Right cardiac atrium (tissue), 5 donors: ENCODE measurements around the gene BOC. TPM values are rescaled to one million over a fixed set of nuclear protein-coding genes. Genes with fewer than 3 reads are reported as not detected.

Source experiments
- ATAC-seq, 2 donors: fragments of 200-7000 bp; cut with Tn5 transposase; one replicate each; pipeline versions ENCODE4 v1.8.0 to v1.9.1; 2020; ENCODE audit warnings: moderate library complexity in 2 of 2, mild to moderate bottlenecking in 1 of 2
- DNase-seq, 3 donors: peaks; one replicate each; pipeline ENCODE4 v3.0.0-alpha.2; 2020
- H3K27ac ChIP-seq: one replicate; pipeline ENCODE4 v1.5.1; 2013; ENCODE audit warnings: mild to moderate bottlenecking, low read length, control low read depth, moderate library complexity
- H3K27me3 ChIP-seq: one replicate; pipeline ENCODE4 v1.6.1; 2013; ENCODE audit not compliant: control insufficient read depth, insufficient read depth
- H3K4me1 ChIP-seq: one replicate; pipeline ENCODE4 v1.6.1; 2013; ENCODE audit warnings: low read length; ENCODE audit not compliant: control insufficient read depth, insufficient read depth
- H3K4me3 ChIP-seq: one replicate; pipeline ENCODE4 v1.5.1; 2013; ENCODE audit warnings: low read length, control low read depth
- H3K9me3 ChIP-seq: one replicate; pipeline ENCODE4 v1.6.1; 2013; ENCODE audit warnings: low read length; ENCODE audit not compliant: control insufficient read depth
- WGBS: extraction: QIAGEN DNeasy Blood & Tissue Kit; methylation state at CpG from one replicate; pipeline ENCODE4 v1.1.7; 2013; 5-methylcytosine and 5-hydroxymethylcytosine counted together
- intact Hi-C, 4 donors: fragments of 100-400 bp; cut with DNase I; formaldehyde crosslinking; loops; one replicate each; pipeline versions ENCODE4 v1.11.0 to v1.14.0; 2022 to 2023
- polyA plus RNA-seq: library from polyadenylated mRNA; stranded (reverse); fragments of 200-250 nt; gene quantifications from one replicate; pipeline ENCODE4 v1.2.3, GENCODE V29; 2013
- total RNA-seq, 4 donors: library from RNA; stranded (reverse); fragmentation: NEBNext Ultra II Directional; extraction: Animal tissue kit (Norgen Biotek cat#: 25700); gene quantifications; one replicate each; pipeline ENCODE4 v1.2.1, GENCODE V29; 2021
- donor health status: healthy with polysubstance abuse.
- donor health status: DM: no; HTN: yes; CAD: no.
- donor health status: DM: no; HTN: no; CAD: no.
- donor health status: DM: no; HTN: yes; CAD: no; lungs with severe emphysema.
- donor health status: DM: yes; HTN: yes; CAD: no.

BOC gene
- total and polyA plus RNA-seq, 5 donors, result 5.2 to 45.3 (median 13.6) TPM

- H3K27ac ChIP-seq, result no peak overlapping the region
Observed at GRCh38 chr3:113193719-113194118, 17.6 kb upstream of the BOC start.

GRCh38 chr3:113194823-113195401 lies 16.4 kb upstream of the BOC start:
- Histone ChIP-seq H3K27me3 (no peaks in the 10 kb centered on the region), H3K9me3 (no peaks in the 10 kb centered on the region), H3K27ac (no peak overlapping the region), H3K4me1 (no peaks in the 10 kb centered on the region), H3K4me3 (no peak overlapping the region)
- intact Hi-C loops, result no loop called here
- DNase-seq (no peak), ATAC-seq (no peak)
- WGBS, result 91% methylated on average over 4 of the region's 4 CpGs

More at GRCh38 chr3:113193719-113194118, 17.6 kb upstream of the BOC start:
- ATAC-seq (peak in 1 of 2 donors; percentile 44), DNase-seq (no peak)
- no peaks in the 10 kb centered on the region for H3K4me1 ChIP-seq
- H3K9me3 ChIP-seq, result no peaks in the 10 kb centered on the region
- intact Hi-C loops, result no loop called here
- no peaks in the 10 kb centered on the region for H3K27me3 ChIP-seq
- no peak overlapping the region for H3K4me3 ChIP-seq
- 75% methylated on average over 1 of the region's 1 CpG for WGBS

DNA sequence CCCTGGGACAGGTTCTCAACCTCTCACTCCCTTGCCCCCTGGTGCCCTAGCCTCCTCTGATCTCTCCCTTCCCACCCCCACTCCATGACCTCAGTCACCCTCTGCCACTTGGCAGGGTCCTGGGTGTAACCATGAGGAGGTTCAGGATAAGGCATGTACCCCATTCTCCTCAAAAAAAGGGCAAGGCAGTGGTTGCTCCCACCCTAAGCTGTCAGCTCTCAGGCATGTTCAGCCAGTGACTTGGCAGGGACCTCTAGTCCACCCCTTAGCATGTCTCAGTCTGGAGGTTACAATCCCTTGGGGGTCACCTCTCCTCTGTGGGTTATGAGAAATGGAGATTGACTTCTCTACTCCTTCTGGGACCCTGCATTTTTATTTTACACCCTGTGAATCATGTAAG lies 11.0 kb upstream of the BOC start:
- intact Hi-C loops, result no loop called here
- no peaks in the 10 kb centered on the region for H3K4me1 ChIP-seq
- ATAC-seq (no peak), DNase-seq (no peak)
- no peak overlapping the region for H3K27ac ChIP-seq
- H3K4me3 ChIP-seq, result no peak overlapping the region
- no peaks in the 10 kb centered on the region for H3K27me3 ChIP-seq
- H3K9me3 ChIP-seq, result no peaks in the 10 kb centered on the region

GRCh38 chr3:113200946-113201345 lies 10.4 kb upstream of the BOC start:
- intact Hi-C loops, result no loop called here
- DNase-seq (no peak), ATAC-seq (no peak)
- Histone ChIP-seq H3K4me3 (no peak overlapping the region), H3K27me3 (no peaks in the 10 kb centered on the region), H3K27ac (no peak overlapping the region), H3K4me1 (no peaks in the 10 kb centered on the region), H3K9me3 (no peaks in the 10 kb centered on the region)
- 87% methylated on average over 1 of the region's 1 CpG for WGBS

DNA sequence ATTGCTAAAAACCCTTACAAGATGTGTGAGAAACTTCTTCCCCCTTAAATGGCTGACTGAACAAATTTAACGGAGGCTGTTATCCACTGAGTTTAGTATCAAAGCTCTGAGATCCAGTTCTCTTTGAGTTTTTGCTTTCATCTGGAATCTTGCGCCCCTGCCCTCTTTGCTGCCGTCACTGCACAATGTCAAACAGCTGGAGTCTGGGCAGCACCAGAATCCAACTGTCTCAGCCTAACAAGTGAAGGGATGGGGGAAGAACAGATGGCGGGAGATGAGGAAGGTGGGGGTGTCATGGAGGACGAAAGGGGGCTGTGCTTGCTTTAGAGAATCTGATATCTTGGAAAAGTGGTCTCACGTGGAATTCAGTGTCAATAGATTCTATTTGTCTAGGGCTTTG lies 7.0 kb upstream of the BOC start:
- Histone ChIP-seq H3K27ac (no peak overlapping the region), H3K9me3 (no peaks in the 10 kb centered on the region), H3K4me3 (no peak overlapping the region), H3K4me1 (no peaks in the 10 kb centered on the region), H3K27me3 (no peaks in the 10 kb centered on the region)
- 65% methylated on average over 6 of the region's 6 CpGs for WGBS
- intact Hi-C loops, result no loop called here
- DNase-seq (no peak), ATAC-seq (no peak)

DNA sequence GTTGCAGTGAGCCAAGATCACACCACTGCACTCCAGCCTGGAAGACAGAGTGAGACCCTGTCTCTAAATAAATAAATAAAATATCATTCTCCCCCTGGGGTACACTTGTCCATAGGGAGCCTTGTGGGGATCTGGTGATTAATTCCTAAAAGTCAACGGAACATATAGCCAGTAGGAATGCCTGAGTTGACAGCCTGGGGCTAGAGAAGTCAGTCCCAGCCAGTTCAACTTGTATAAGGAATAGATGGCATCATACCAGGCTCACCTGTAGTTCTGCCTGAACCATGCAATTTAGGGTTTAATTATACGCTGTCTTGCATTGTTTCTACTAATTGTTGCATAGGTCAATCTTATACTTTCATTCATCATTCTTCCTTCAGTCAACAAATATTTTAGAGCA lies 5.9 kb upstream of the BOC start:
- WGBS, result 79% methylated on average over 2 of the region's 2 CpGs
- intact Hi-C loops, result no loop called here
- Histone ChIP-seq H3K4me1 (no peaks in the 10 kb centered on the region), H3K27ac (no peak overlapping the region), H3K4me3 (no peak overlapping the region), H3K9me3 (no peaks in the 10 kb centered on the region), H3K27me3 (no peaks in the 10 kb centered on the region)
- DNase-seq (no peak), ATAC-seq (no peak)

- intact Hi-C loops, result loop anchor here in 2 of 4 donors (5.0 kb wide), 2 partner anchors 73 to 77 kb away; no protein-coding TSS in a partner anchor
- peak overlapping the region; percentile 66 for H3K4me3 ChIP-seq
- peak; percentile 27 to 71 (median 59) for DNase-seq
- no peaks in the 10 kb centered on the region for H3K27me3 ChIP-seq
- 22% methylated on average over 22 of the region's 22 CpGs for WGBS
- no peaks in the 10 kb centered on the region for H3K9me3 ChIP-seq
- ATAC-seq, result peak; percentile 28 to 36
- no peaks in the 10 kb centered on the region for H3K4me1 ChIP-seq
- peak overlapping the region; percentile 25 for H3K27ac ChIP-seq
Observed at GRCh38 chr3:113210604-113211329, 590 bp upstream of the BOC start.

DNA sequence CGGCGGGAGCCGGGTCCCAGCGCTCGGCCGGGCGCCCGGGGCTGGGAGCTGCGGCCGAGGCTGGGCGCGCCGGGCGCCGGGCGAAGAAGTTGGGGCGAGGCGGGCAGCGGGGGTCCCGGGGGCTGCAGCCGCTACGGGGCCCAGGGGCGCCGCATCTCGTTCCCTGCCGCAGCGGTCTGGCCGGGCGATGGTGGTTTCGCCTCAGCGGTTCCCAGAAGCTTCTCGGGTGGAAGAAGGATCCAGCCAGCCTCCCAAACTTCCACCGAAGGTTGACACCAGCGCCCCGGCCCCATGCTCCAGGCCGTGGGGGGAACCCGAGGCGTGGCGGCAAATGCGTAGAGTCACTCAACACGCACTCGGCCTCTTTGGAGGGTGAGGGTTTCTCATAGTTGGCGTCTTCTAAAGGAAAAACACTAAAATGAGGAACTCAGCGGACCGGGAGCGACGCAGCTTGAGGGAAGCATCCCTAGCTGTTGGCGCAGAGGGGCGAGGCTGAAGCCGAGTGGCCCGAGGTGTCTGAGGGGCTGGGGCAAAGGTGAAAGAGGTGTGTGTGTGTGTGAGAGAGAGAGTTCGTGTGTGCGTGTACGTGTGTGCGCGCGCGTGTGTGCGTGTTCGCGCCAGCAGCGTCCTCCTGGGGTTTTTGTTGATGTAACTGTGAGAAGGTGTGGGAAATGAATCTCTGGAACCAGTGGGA lies 940 bp downstream of the BOC start:
- ATAC-seq (peak; percentile 69 to 77), DNase-seq (peak; percentile 45 to 75 (median 73))
- peak overlapping the region; percentile 53 for H3K27ac ChIP-seq
- WGBS, result 1% methylated on average over 62 of the region's 62 CpGs
- no peaks in the 10 kb centered on the region for H3K4me1 ChIP-seq
- H3K9me3 ChIP-seq, result no peaks in the 10 kb centered on the region
- peak overlapping the region; percentile 66 for H3K4me3 ChIP-seq
- intact Hi-C loops, result loop anchor here in 2 of 4 donors (5.0 kb wide), 2 partner anchors 75 kb away; no protein-coding TSS in a partner anchor
- no peaks in the 10 kb centered on the region for H3K27me3 ChIP-seq

GRCh38 chr3:113212844-113213375 lies 1.6 kb downstream of the BOC start:
- DNase-seq, result no peak
- Histone ChIP-seq H3K27ac (peak overlapping the region; percentile 53), H3K27me3 (no peaks in the 10 kb centered on the region), H3K4me3 (peak overlapping the region; percentile 66), H3K4me1 (no peaks in the 10 kb centered on the region), H3K9me3 (no peaks in the 10 kb centered on the region)
- intact Hi-C loops, result loop anchor here in 2 of 4 donors (5.0 kb wide), 2 partner anchors 74 to 76 kb away; no protein-coding TSS in a partner anchor
- 33% methylated on average over 5 of the region's 5 CpGs for WGBS
- no peak for ATAC-seq

- intact Hi-C loops, result loop anchor here in 2 of 4 donors (5.0 kb wide), 2 partner anchors 73 to 77 kb away; no protein-coding TSS in a partner anchor
- WGBS, result 79% methylated on average over 7 of the region's 7 CpGs
- no peak overlapping the region for H3K4me3 ChIP-seq
- DNase-seq (no peak), ATAC-seq (no peak)
- H3K27me3 ChIP-seq, result no peaks in the 10 kb centered on the region
- H3K27ac ChIP-seq, result no peak overlapping the region
- H3K9me3 ChIP-seq, result no peaks in the 10 kb centered on the region
- no peaks in the 10 kb centered on the region for H3K4me1 ChIP-seq
Observed at GRCh38 chr3:113213896-113214587, 2.7 kb downstream of the BOC start.
